H9 (cell line): ENCODE data around the gene PRR33. TPM values are rescaled to one million over a fixed set of nuclear protein-coding genes. Genes with fewer than 3 reads are reported as not detected.

Experiments
- DNase-seq: peaks from one replicate; pipeline ENCODE4 v3.0.0-alpha.2; 2017
- H2AFZ ChIP-seq: one replicate; pipeline ENCODE4 v1.6.1; 2013; ENCODE audit warnings: mild to moderate bottlenecking, low read length, control low read depth, moderate library complexity
- H2AK5ac ChIP-seq: 2 replicates; pipeline ENCODE4 v1.6.1; 2013; ENCODE audit warnings: low read length, control low read depth, mixed read lengths; ENCODE audit not compliant: insufficient read length
- H2BK120ac ChIP-seq: one replicate; pipeline ENCODE4 v1.6.1; 2013; ENCODE audit warnings: low read depth, mild to moderate bottlenecking, low read length, control low read depth, inconsistent platforms; ENCODE audit not compliant: poor library complexity, severe bottlenecking
- H2BK12ac ChIP-seq: 2 replicates; pipeline ENCODE4 v1.6.1; 2013; ENCODE audit warnings: low read length, control low read depth, mixed read lengths, low read depth; ENCODE audit not compliant: insufficient read length
- H2BK15ac ChIP-seq: 2 replicates; pipeline ENCODE4 v1.6.1; 2013; ENCODE audit warnings: low read depth, low read length, control low read depth
- H2BK20ac ChIP-seq: one replicate; pipeline ENCODE4 v1.6.1; 2013; ENCODE audit warnings: low read depth, mild to moderate bottlenecking, low read length, control low read depth, inconsistent platforms; ENCODE audit not compliant: poor library complexity, severe bottlenecking
- H2BK5ac ChIP-seq: 2 replicates; pipeline ENCODE4 v1.6.1; 2013; ENCODE audit warnings: low read length, control low read depth, mixed read lengths; ENCODE audit not compliant: insufficient read length
- H3K14ac ChIP-seq: 2 replicates; pipeline ENCODE4 v1.6.1; 2013; ENCODE audit warnings: low read length, control low read depth; ENCODE audit not compliant: insufficient read depth
- H3K18ac ChIP-seq: 2 replicates; pipeline ENCODE4 v1.6.1; 2013; ENCODE audit warnings: low read depth, mild to moderate bottlenecking, mixed read lengths, low read length, control low read depth; ENCODE audit not compliant: insufficient read length
- H3K23ac ChIP-seq: 2 replicates; pipeline ENCODE4 v1.6.1; 2013; ENCODE audit warnings: low read length, control low read depth, mixed read lengths, low read depth; ENCODE audit not compliant: insufficient read length
- H3K23me2 ChIP-seq: 2 replicates; pipeline ENCODE4 v1.6.1; 2013; ENCODE audit warnings: low read depth, mild to moderate bottlenecking, mixed read lengths, low read length, control low read depth; ENCODE audit not compliant: insufficient read length, poor library complexity, severe bottlenecking
- H3K27ac ChIP-seq: 2 replicates; pipeline ENCODE4 v1.5.1; 2013; ENCODE audit warnings: low read length, control low read depth, mixed read lengths, low read depth; ENCODE audit not compliant: insufficient read length
- H3K27me3 ChIP-seq: 2 replicates; pipeline ENCODE4 v1.6.1; 2013; ENCODE audit warnings: low read length, control low read depth, inconsistent platforms; ENCODE audit not compliant: insufficient read depth
- H3K4ac ChIP-seq: 2 replicates; pipeline ENCODE4 v1.6.1; 2013; ENCODE audit warnings: low read depth, mild to moderate bottlenecking, control low read depth, inconsistent platforms, low read length, moderate library complexity
- H3K4me1 ChIP-seq: 2 replicates; pipeline ENCODE4 v1.6.1; 2013; ENCODE audit warnings: low read length, control low read depth, inconsistent platforms; ENCODE audit not compliant: insufficient read depth
- H3K4me2 ChIP-seq: 2 replicates; pipeline ENCODE4 v1.6.1; 2013; ENCODE audit warnings: low read length, control low read depth, mixed read lengths; ENCODE audit not compliant: insufficient read length, insufficient read depth
- H3K56ac ChIP-seq: 2 replicates; pipeline ENCODE4 v1.6.1; 2013; ENCODE audit warnings: low read depth, mild to moderate bottlenecking, mixed read lengths, low read length, control low read depth; ENCODE audit not compliant: insufficient read length
- H3K79me1 ChIP-seq: 2 replicates; pipeline ENCODE4 v1.6.1; 2013; ENCODE audit warnings: low read depth, mild to moderate bottlenecking, moderate library complexity, low read length, control low read depth, inconsistent platforms; ENCODE audit not compliant: insufficient read depth, poor library complexity, severe bottlenecking
- H3K79me2 ChIP-seq: 2 replicates; pipeline ENCODE4 v1.6.1; 2013; ENCODE audit warnings: low read length, control low read depth, inconsistent platforms; ENCODE audit not compliant: insufficient read depth
- H3K9ac ChIP-seq: 2 replicates; pipeline ENCODE4 v1.6.1; 2013; ENCODE audit warnings: low read length, control low read depth, mixed read lengths; ENCODE audit not compliant: insufficient read length; ENCODE audit errors: extremely low read depth
- H3K9me3 ChIP-seq: one replicate; pipeline ENCODE4 v1.6.1; 2013; ENCODE audit warnings: low read depth, low read length, inconsistent platforms; ENCODE audit not compliant: control insufficient read depth
- H3T11ph ChIP-seq: one replicate; pipeline ENCODE4 v1.6.1; 2013; ENCODE audit warnings: mild to moderate bottlenecking, low read length, control low read depth, inconsistent platforms
- H4K20me1 ChIP-seq: one replicate; pipeline ENCODE4 v1.6.1; 2013; ENCODE audit not compliant: control insufficient read depth, insufficient read length, insufficient read depth
- H4K5ac ChIP-seq: 2 replicates; pipeline ENCODE4 v1.6.1; 2013; ENCODE audit warnings: low read depth, mild to moderate bottlenecking, mixed read lengths, low read length, control low read depth; ENCODE audit not compliant: insufficient read length
- H4K8ac ChIP-seq: replicated peaks from 2 replicates; pipeline ENCODE4 v1.6.1; 2013; ENCODE audit warnings: low read length, control low read depth, mixed read lengths, low read depth; ENCODE audit not compliant: insufficient read length
- H4K91ac ChIP-seq: 2 replicates; pipeline ENCODE4 v1.6.1; 2013; ENCODE audit warnings: low read depth, mild to moderate bottlenecking, moderate library complexity, mixed read lengths, low read length, control low read depth; ENCODE audit not compliant: insufficient read length
- H3K27ac Mint-ChIP-seq, 3 experiments: 2 replicates in 2 of 3; 3 replicates in 1 of 3; pipeline ENCODE4 v1.8.0; 2020 to 2021; ENCODE audit warnings: mixed read lengths in 3 of 3, mild to moderate bottlenecking in 1 of 3, moderate library complexity in 1 of 3
- H3K27me3 Mint-ChIP-seq: 2 replicates; pipeline ENCODE4 v1.8.0; 2021; ENCODE audit warnings: low read depth, mild to moderate bottlenecking, moderate library complexity, mixed read lengths
- H3K36me3 Mint-ChIP-seq, 3 experiments: 2 replicates in 2 of 3; 3 replicates in 1 of 3; pipeline ENCODE4 v1.8.0; 2020 to 2021; ENCODE audit warnings: low read depth in 3 of 3, mixed read lengths in 3 of 3; ENCODE audit not compliant: insufficient read depth in 1 of 3
- H3K4me1 Mint-ChIP-seq, 2 experiments: 2 replicates each; pipeline ENCODE4 v1.8.0; 2020; ENCODE audit warnings: mixed read lengths in 2 of 2
- H3K4me3 Mint-ChIP-seq, 2 experiments: 2 replicates in 1 of 2; 3 replicates in 1 of 2; pipeline ENCODE4 v1.8.0; 2020 to 2021; ENCODE audit warnings: mild to moderate bottlenecking in 2 of 2, mixed read lengths in 2 of 2, moderate library complexity in 1 of 2
- H3K9me3 Mint-ChIP-seq, 2 experiments: 2 replicates in 1 of 2; 3 replicates in 1 of 2; pipeline ENCODE4 v1.8.0; 2020; ENCODE audit warnings: mild to moderate bottlenecking in 2 of 2, mixed read lengths in 2 of 2, moderate library complexity in 1 of 2
- WGBS: extraction: QIAGEN DNeasy Blood & Tissue Kit; methylation state at CpG from one replicate; pipeline ENCODE4 v1.1.7; 2013; ENCODE audit warnings: missing lambda C conversion rate, low lambda C conversion rate, mixed read lengths; ENCODE audit not compliant: insufficient read length; ENCODE audit errors: extremely low coverage; 5-methylcytosine and 5-hydroxymethylcytosine counted together
- total RNA-seq: library from RNA; stranded (reverse); gene quantifications from 2 replicates; pipeline ENCODE4 v1.2.1, GENCODE V29; 2021
- TF ChIP-seq, protein P1 (sequence below): fragments of 200-600 bp; sonication (generic); conservative IDR thresholded peaks from 3 replicates; pipeline ENCODE4 v1.8.0; 2021; ENCODE audit warnings: antibody characterized with exemption, mild to moderate bottlenecking

Gene PRR33
- total RNA-seq, 1 experiment from 2014 or later, result not detected

- H3K4me1 Mint-ChIP-seq, result peaks cover 3 to 6% of the 10 kb centered on the region in 2 experiments; a peak in 3 of 4 replicates
- H3K14ac ChIP-seq, result no peak overlapping the region
- no peaks in the 10 kb centered on the region for H3K36me3 Mint-ChIP-seq
- no peak overlapping the region for H2BK5ac ChIP-seq
- H2AFZ ChIP-seq, result no peak overlapping the region
- TF ChIP-seq, protein P1, sequence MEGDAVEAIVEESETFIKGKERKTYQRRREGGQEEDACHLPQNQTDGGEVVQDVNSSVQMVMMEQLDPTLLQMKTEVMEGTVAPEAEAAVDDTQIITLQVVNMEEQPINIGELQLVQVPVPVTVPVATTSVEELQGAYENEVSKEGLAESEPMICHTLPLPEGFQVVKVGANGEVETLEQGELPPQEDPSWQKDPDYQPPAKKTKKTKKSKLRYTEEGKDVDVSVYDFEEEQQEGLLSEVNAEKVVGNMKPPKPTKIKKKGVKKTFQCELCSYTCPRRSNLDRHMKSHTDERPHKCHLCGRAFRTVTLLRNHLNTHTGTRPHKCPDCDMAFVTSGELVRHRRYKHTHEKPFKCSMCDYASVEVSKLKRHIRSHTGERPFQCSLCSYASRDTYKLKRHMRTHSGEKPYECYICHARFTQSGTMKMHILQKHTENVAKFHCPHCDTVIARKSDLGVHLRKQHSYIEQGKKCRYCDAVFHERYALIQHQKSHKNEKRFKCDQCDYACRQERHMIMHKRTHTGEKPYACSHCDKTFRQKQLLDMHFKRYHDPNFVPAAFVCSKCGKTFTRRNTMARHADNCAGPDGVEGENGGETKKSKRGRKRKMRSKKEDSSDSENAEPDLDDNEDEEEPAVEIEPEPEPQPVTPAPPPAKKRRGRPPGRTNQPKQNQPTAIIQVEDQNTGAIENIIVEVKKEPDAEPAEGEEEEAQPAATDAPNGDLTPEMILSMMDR, result no peak
- no peak overlapping the region for H3K4ac ChIP-seq
- no peak overlapping the region for H3K18ac ChIP-seq
- no CpG with 5 or more reads among the region's 14 CpGs for WGBS
- no peak overlapping the region; a peak in 1 of 7 replicates for H3K27ac Mint-ChIP-seq
- H3K79me1 ChIP-seq, result no peaks in the 10 kb centered on the region
- H3K79me2 ChIP-seq, result no peaks in the 10 kb centered on the region
- no peak overlapping the region for H2BK15ac ChIP-seq
- no peak for DNase-seq
- no peak overlapping the region for H3K4me3 Mint-ChIP-seq
- H3K56ac ChIP-seq, result no peak overlapping the region
- H2AK5ac ChIP-seq, result no peak overlapping the region
- no peaks in the 10 kb centered on the region for H4K20me1 ChIP-seq
- no peak overlapping the region for H2BK20ac ChIP-seq
- H3K9ac ChIP-seq, result no peak overlapping the region
- H3K27me3 Mint-ChIP-seq, result peaks cover 16% of the 10 kb centered on the region
- H3K27me3 ChIP-seq, result no peaks in the 10 kb centered on the region
- H3K23me2 ChIP-seq, result peaks cover 2% of the 10 kb centered on the region
- H4K5ac ChIP-seq, result no peak overlapping the region
- no peak overlapping the region for H3K27ac ChIP-seq
- no peak overlapping the region for H3K23ac ChIP-seq
- H4K91ac ChIP-seq, result no peak overlapping the region
- no peak overlapping the region for H4K8ac ChIP-seq
- H2BK120ac ChIP-seq, result no peak overlapping the region
- no peak overlapping the region for H3K4me2 ChIP-seq
- H3K9me3 ChIP-seq, result no peaks in the 10 kb centered on the region
- H3K4me1 ChIP-seq, result no peaks in the 10 kb centered on the region
- H3K9me3 Mint-ChIP-seq, result no peaks in the 10 kb centered on the region; a peak in 1 of 5 replicates
- H2BK12ac ChIP-seq, result no peak overlapping the region
- H3T11ph ChIP-seq, result no peak overlapping the region
Observed at GRCh38 chr11:1922481-1923081, 30.9 kb upstream of the PRR33 start.
